M059J (cell line): ENCODE measurements around the gene BTF3. TPM values are rescaled to one million over a fixed set of nuclear protein-coding genes. Genes with fewer than 3 reads are reported as not detected.
"Not testable (repeated sequence)": the region's sequence is repeated elsewhere in the genome, so short reads cannot be mapped to it uniquely, and the experiment has no call there.

Experiments used
- DNase-seq: peaks from one replicate; pipeline ENCODE4 v3.0.0-alpha.2; 2012; ENCODE audit warnings: low read depth
- total RNA-seq: library from RNA; depleted of rRNA; stranded (reverse); fragments of >200 nt; shearing (Covaris generic); gene quantifications from 2 replicates; pipeline ENCODE4 v1.2.3, GENCODE V29; 2014

Gene BTF3
- total RNA-seq, 1 experiment from 2014 or later: 524 TPM

DNA sequence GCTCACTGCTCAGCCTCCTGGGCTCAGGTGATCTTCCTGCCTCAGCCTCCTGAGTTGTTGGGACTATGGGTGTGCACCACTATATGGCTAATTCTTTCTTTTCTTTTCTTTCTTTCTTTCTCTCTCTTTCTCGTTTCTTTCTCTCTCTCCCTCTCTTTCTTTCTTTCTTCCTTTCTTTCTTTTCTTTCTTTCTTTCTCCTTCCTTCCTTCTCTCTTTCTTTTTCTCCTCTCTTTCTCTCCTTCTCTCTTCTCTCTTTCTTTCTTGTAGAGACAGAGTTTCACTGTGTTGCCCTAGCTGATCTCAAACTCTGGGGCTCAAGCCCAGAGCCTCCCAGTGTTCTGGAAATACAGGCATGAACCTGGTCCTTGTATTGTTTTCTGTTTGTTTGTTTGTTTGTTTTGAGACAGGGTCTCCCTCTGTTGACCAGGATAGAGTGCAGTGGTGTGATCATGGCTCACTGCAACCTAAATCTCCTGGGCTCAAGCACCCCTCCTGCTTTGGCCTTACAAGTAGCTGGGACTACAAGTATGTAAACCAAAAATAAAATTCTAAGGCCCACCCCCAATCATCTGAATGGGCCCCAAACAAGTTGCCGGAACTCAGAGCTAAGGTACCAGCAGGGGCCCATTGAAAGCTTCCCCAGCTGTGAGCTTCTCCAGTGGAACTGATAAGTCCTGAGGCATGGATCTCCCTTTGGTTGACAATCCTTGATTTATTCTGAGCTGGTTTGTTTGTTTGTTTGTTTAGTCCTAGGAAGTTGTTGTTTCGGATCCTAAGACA lies 11.9 kb upstream of the BTF3 start:
- no peak for DNase-seq

DNA sequence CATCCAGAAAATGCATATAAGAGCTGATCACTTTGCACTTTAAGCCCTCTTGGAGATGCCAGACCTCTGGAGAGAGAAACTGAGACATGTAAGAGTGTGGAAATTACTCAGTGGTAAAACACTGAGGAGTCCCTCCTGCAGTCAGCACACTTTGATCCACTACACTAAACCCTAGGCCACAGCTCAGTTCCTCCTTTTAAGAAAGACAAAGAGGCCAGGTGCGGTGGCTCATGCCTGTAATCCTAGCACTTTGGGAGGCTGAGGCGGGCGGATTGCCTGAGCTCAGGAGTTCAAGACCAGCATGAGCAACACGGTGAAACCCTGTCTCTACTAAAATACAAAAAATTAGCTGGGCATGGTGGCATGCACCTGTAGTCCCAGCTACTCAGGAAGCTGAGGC lies 11.0 kb upstream of the BTF3 start:
- DNase-seq: not testable (repeated sequence)

DNA sequence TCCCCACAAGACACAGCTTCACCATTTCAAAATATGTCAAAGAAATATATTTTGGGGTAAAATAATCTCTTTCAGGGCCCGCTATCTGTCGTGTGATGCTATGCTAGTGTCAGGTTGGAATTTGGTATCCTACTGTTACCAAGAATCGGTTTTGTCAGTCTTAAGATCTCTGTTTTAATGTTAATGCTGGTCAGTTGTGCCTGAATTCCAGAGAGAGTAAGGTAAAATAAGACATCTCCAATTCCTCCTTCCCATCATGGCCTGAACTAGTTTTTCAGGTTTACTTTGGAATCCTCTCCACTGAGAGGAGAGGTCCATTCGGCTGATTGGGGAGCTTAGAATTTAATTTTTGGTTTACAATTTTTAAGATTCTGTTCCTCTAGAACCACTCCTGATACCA lies 10.4 kb upstream of the BTF3 start:
- DNase-seq: no peak

DNA sequence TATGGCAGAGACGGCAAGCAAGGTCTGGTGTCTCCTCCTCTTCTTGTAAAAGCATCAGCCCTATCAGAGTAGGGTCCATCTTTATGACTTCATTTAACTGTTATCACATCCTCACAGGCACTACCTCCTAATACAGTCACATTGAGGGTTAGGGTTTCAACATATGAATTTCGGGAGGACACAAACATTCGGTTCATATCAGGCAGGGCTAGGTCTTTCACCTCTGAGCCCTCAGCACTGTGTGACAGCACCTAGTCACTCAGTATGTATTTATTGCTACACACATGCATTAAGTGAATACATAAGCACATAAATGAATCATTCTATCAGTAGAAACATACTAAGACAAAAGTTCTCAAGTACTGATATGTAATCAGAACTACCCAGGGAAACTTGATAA lies 9.4 kb upstream of the BTF3 start:
- no peak for DNase-seq

DNA sequence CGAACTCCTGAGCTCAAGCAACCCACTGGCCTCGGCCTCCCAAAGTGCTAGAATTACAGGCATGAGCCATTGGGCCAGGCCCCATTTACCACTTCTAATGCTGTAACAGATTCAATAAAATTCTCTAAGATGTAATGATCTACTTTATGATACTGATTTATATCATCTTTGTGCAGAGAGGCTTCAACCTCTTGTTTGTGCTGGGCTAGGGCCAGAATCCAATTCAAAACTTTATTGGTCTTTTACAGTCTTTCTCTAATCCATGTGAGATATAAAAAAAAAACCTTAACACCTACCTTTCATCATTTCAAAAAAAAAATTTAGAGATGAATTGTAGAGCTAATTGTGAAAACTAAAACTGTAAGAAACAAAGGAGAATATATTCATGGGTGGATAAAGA lies 8.2 kb upstream of the BTF3 start:
- DNase-seq: no peak

DNA sequence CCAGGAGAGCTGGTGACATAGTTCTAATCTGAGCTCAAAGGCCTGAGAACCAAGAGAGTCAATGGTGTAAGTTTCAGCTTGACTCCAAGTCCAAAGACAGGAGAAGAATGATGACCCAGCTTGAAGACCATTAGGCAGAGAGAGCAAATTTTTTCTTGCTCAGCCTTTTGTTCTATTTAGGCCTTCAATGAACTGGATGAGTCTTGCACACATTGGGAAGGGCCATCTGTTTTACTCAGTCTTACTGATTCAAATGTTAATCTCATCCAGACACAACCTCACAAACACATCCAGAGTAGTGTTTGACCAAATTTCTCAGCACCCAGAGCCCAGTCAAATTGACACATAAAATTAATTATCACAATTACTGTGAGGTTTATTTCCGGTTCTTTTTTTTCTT lies 7.1 kb upstream of the BTF3 start:
- DNase-seq: no peak

DNA sequence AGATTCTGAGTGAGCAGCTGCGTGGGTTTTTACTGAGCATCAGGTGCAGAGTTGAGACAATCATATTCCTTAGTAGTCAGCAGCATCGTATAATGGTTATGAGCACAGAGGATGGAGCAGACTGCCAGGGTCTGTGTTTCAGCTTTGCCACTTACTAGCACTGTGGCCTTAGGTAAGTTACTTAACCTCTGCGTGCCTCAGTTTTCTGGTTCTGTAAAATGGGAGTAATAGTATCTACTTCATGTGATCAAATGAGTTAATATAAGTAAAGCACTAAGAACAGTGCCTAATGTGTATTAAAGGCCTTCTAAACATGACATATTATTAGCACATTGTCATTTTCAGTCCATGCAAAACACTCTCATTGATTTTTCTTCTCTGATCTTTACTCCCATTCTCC lies 4.8 kb upstream of the BTF3 start:
- DNase-seq: no peak

DNA sequence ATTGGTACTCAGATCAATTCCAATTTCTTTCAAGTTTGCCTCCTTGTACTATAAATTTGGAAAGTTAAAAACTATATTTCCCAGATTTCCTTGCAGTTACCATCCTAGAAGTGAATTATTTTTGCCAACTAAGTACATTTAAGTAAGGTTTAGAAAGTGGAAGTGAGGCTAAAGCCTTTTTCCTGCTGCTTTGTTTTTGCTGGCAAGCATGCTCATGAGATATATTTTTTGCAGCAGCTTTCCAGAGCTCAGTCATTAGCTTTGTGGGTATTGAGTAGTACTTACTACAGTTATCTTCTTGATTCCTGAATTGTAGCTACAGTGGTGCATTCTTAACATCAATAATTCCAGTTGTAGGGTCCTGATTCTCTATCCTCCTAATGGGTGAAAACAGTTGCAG lies 3.5 kb upstream of the BTF3 start:
- no peak for DNase-seq

DNA sequence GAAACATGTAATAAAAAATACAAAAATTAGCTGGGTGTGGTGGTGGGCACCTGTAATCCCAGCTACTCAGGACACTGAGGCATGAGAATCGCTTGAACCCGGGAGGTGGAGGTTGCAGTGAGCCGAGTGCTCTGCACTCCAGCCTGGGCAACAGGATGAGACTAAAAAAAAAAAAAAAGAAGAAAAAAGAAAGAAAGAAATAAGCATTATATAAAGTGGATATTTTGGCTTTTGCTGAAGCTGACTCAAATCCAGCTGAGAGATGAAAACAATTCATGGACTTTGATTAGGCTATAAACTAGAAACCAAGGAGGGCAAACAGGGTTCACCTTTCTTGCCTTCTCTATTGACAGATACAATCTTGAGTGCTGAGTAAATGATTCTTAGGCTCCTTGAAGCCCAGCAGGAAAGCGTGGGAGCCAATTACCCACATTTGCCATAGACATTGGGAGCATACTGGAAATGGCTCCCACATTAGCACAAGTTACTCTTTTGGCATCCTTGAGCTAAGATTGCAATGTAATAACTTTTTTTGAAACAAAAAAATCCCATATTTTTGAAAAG lies 2.4 kb upstream of the BTF3 start:
- DNase-seq: no peak

DNA sequence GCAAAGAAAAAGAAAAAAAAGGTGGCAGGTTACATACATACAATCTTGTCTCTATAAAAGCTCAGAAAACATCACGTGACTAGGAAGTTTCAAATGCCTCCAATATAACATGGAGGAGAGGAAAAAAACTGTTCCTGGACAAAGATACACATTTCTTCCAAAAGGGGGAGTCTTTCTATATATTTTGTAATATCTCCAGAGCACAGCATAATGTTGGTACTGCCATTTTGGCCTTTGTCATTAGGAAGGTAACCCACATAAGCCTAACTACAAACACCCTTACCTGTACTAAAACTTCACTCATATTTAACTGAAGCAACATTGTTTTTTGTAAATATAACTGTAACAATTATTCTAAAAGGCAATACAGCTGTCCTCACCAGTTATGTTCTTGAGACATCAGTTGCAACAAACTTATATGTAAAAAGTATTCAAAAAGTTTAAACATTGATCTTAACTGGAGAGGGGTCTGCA lies 1.2 kb upstream of the BTF3 start:
- DNase-seq: peak; percentile 82

DNA sequence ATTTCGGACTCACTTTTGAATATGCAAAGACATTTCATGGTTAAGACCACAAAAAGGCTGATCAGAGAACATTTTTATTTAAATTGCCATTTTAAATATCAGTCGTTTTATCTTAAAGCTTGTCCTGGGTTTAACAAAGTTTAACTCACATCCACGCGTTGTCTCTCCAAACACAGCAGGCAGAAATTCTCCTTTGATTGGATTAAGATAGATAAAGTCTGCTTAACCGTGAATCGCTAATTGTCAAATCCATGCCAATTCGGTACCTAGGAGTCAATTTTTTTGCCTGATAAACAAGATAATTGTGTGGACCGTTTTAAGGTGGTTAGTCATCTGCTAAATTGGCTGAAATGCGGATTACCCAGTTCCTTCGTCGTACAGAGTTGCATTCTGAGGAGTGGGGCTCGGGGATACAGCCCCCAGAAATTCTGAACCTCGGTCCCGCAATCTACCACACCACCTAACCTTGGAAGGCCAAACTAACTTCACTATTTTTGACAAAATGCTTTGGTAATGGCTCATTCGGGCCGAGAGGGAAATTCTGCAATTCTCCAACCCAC lies 665 bp upstream of the BTF3 start:
- DNase-seq: peak; percentile 30

DNA sequence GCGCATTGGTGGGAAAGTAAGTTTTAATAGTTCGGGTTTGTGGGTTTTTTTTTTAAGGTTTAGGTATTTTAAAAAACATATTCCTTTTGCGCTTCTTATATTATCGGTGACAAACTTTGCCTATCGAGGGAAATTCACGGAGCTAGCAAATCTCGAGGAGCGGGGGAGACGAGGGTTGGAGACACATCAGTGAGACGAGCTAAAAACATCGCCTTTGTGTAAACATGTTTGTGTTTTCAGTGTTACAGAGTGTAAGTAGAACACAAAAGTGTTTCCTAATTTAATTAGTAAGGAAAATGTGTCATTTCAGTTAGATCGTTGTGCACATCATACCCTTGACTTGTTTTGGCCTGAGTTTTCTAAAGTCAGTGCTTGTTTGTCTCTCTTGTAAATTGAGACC lies 945 bp downstream of the BTF3 start:
- no peak for DNase-seq

DNA sequence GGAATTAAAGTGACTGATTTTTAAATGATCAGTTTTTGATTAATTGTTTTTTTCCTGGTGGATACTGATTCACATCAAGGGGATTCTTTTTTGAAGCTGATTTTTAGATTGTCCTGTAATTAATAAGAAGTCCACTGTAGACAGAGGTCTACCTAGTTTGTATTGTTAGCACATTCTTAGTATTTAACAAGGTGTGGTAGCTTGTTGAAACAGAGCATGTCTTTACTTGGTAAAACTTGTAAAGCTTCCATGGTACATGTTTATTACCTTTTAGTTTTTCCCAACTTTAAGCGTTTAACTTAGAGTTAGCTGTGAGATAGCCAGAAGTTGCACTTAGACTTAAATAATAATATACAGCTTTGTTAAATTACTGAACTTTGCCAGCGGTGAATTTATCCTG lies 1.5 kb downstream of the BTF3 start:
- no peak for DNase-seq

DNA sequence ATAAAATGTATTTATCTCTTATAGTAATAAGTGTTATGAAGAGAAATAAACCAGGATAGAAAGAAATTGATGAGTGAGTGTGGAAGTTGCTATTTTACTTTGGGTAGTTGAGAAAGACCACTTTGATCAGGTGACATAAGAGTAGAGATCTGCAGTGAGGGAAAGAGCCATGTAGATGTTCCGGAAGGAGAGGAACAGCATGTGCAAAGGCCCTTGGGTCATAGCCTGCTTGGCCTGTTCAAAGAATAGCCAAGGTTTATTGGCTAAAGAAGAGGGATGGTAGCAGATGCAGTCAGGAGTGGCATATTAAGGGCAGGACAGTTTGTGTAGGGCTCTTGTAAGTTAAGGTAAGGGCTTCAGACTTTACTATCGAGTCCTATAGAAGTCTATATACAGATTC lies 3.2 kb downstream of the BTF3 start:
- no peak for DNase-seq

DNA sequence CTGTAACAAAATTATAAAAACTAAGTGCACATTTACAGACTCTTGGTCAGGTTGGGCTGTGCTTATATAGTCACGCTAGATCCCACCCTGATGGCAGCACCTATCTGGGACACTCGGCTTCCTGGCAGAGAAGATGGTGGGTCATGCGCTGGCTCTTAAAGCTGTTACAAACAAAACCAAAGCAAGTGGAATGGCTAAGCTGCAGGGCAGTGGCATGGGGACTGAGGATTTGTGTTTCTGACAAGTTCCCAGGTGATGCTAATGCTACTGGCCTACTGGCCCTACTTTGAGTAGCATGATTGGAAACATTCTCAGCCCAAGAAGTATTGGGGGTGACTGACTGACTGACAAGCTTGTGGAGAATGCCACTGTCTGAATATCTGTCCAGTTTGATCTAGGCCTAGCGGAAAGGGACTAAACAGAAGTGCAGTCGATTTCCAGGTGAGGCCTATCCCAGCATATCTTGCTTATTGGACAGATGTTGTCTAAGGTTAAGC lies 8.3 kb downstream of the BTF3 start:
- no peak for DNase-seq

DNA sequence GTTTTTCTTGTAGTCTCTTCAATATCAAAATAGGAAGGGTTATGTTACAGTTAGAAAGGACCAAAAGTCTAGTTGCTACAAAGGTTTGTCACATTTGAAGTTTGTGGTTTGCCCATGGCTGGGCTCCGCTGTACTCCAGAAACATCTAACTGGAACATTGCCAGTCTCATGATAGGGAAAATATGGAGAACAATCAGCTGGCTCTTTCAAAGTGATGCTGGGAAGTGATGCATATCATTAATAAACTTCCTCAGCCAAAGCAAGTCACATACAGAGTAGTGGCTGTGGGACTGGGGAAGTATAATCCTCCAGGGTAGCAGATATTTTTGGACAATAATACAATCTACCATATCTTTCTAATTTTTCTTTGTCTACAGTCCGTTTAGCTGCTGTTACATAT lies 8.8 kb downstream of the BTF3 start:
- no peak for DNase-seq

DNA sequence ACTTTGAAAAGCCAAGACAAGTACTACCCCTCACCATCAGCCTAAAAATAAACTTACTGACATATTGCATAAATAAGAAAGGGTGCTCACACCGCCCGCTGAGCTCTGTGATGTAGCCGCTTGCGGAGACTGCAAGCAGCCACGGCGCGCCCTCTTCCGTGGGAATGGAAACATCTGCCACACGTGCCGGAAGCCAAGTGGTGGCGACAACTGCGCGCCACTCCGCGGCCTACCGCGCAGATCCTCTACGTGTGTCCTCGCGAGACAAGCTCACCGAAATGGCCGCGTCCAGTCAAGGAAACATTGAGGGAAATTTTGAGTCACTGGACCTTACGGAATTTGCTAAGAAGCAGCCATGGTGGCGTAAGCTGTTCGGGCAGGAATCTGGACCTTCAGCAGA lies 10.3 kb downstream of the BTF3 start:
- not testable (repeated sequence) for DNase-seq

DNA sequence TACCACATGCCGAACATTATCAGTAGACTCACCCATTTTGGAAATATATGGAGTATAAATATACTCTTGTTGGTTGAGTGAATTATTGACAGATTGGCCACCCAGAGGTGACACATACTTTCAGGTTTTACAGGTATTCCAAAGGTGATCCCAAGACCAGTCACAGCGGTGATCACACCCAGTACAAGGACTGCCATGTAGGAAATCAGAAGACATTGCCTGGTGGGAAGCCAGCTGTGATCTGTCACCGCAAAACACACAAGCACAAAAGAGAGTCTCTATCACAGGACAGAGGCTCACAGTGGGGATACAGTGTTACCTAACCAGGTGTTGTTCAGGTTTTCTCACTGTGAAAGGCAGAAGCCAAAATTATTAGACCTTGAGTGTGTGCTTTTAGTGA lies 15.8 kb downstream of the BTF3 start:
- DNase-seq: no peak

DNA sequence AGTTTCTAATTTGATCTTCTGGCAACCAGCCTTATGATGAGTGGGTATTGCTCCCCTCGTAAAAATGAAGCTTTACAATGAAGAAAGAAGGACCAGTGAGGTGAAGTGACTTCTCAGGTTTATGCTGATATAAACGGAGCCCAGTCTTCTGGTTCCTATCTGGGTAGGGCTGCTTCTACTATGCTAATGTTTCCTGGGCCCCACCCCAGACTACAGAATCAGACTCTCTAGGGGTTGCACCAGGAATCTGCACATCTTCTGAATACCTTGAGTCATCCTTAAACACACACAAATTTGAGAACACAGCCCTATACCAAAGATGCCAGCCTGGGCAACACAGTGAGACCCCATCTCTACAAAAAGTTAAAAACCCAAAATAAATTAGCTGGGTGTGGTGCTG lies 16.2 kb downstream of the BTF3 start:
- DNase-seq: no peak

DNA sequence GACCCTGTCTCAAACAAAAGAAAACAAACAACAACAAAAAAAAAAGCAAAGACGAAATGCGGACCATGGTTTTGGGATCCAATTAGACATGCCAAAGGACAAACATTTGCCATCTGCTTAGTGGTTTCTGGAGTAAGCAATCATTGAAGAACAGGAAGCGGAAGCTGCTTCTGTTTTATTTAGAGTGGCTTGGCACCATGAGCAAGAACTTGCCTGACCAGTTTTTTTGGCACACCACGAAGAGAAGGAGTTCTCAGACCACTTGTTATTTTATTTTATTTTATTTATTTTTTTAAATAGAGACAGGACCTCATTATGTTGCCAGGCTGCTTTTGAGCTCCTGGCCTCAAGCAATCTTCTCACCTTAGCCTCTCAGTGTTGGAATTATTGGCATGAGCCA lies 17.0 kb downstream of the BTF3 start:
- no peak for DNase-seq

DNA sequence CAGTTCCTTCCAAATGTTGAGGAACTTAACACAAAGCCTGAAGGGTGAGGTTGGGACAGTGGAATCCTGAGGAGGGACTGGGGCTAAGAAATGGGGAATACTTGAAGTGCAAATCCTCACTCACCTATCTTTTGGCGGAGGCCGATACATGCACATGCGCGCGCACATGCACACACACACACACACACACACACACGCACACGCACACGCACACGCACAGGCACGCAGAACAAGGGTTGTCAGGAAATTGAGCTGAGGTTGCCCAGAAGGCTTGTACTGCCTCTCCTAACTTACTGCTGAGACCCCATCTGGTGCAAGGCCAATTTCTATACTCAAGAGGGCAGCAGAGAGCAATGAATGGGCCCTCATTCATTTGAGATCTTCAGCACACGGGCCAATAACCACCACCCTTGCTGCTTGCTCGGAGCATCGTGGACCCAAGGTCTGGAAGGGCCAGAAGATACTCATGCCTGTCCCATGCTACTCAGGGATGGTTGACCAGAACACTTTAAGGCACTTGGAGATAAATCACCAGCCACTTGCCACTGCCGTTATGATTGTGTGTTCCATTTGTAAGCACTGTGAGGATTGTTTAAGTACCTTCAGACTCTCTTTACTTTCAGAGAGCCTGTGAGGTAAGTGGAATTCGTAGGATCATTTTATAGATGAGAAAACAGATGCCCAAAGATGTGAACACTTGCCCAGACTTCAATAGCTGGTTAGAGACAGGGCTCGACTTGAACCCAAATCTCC lies 21.5 kb downstream of the BTF3 start:
- peak; percentile 81 for DNase-seq

DNA sequence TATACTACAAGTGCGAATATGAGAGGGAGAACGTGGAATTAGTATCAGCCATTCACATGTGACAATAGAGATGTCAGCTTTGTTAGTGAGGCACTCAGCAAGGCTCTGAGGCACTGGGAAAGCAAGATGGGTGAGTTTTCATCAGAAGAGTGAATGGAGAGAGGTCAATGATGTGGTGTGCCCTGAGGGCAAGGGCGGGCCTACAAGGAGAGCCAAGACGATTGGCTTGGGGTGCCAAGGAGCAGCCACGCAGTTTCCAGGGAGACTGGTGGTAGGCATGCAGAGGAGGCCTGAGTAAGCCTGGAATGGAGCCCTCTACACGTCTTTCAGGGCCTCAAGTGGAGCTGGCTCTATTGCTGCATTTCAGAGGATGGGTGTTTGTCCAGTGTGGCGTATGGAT lies 24.7 kb downstream of the BTF3 start:
- peak; percentile 27 for DNase-seq

DNA sequence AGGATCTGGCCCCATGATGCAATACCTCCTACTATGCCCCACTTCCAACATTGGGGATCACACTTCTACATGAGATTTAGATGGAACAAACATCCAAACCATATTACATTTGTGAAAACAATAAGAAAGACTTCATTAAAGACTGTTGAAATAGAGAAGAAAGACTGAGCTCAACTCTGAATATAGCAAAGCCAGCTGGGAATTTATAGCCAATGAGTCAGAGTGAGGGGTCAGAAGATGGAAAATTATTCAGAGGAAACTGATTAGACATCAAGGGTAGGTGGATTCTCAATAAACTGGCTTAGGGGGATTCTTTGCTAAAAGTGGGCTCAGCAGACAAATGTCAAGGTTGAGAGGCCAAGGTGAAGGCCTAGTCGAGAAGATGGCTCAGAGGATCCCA lies 25.6 kb downstream of the BTF3 start:
- DNase-seq: no peak
